C4-2B (cell line): ENCODE data around the gene LRCH1.
"Not testable (repeated sequence)": the region's sequence is repeated elsewhere in the genome, so short reads cannot be mapped to it uniquely, and the experiment has no call there.

Source experiments
- H3K27ac ChIP-seq: fragments of 450-650 bp; 2 replicates; pipeline ENCODE4 v1.5.1; 2017
- ZFX ChIP-seq: fragments of 450-650 bp; IDR thresholded peaks from 2 replicates; pipeline ENCODE4 v1.6.1; 2017
- TF ChIP-seq, protein P1 (sequence below): fragments of 450-650 bp; conservative IDR thresholded peaks from 2 replicates; pipeline ENCODE4 v1.5.1; 2017; ENCODE audit warnings: mild to moderate bottlenecking

LRCH1 gene

DNA sequence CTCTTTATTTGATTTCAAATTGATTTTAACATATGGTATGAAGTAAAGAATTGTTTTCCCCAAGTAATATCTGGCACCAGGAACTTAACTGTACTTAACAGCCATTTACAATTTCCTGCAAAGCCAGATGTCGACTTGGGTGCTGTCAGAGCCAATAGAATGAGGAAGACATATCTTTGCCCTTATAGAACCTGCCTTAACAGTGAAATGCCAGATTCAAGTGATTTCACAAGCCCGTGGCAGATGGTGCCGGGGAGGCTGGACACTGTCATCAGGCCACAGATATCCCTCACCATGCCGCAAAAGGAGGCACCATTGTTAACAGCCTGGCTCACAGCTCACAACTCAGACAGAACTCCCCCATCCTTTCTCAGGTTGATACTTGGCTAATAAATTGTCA lies 195.3 kb downstream of the LRCH1 start:
- TF ChIP-seq, protein P1, sequence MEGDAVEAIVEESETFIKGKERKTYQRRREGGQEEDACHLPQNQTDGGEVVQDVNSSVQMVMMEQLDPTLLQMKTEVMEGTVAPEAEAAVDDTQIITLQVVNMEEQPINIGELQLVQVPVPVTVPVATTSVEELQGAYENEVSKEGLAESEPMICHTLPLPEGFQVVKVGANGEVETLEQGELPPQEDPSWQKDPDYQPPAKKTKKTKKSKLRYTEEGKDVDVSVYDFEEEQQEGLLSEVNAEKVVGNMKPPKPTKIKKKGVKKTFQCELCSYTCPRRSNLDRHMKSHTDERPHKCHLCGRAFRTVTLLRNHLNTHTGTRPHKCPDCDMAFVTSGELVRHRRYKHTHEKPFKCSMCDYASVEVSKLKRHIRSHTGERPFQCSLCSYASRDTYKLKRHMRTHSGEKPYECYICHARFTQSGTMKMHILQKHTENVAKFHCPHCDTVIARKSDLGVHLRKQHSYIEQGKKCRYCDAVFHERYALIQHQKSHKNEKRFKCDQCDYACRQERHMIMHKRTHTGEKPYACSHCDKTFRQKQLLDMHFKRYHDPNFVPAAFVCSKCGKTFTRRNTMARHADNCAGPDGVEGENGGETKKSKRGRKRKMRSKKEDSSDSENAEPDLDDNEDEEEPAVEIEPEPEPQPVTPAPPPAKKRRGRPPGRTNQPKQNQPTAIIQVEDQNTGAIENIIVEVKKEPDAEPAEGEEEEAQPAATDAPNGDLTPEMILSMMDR: no peak
- TF ChIP-seq ZFX: no peak

DNA sequence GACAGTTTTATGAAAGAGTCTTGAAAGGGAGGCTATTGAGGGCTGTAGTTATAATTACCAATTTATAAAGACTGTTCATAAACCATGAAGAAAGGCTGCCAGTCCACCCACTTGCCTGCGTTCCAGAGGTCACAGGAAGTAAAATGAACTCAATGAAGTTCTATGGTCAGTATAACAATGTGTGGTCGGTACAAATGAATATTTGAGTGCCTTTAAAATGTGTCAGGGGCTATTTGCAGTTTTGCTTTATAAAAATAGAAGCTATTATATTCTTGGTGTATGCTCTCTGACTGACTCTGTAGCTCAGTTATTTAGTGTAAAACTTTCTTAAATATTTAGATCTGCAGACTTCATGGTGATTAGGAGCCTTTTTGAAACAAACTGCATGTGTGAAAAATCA lies 197.0 kb downstream of the LRCH1 start:
- no peak for TF ChIP-seq ZFX
- TF ChIP-seq, protein P1: no peak
- H3K27ac ChIP-seq: no peak overlapping the region

More for the DNA sequence above, 195.3 kb downstream of the LRCH1 start:
- no peak overlapping the region for H3K27ac ChIP-seq

- TF ChIP-seq, protein P1: no peak
- no peak for TF ChIP-seq ZFX
- H3K27ac ChIP-seq: no peak overlapping the region
Observed at GRCh38 chr13:46751811-46752635, 199.1 kb downstream of the LRCH1 start.

DNA sequence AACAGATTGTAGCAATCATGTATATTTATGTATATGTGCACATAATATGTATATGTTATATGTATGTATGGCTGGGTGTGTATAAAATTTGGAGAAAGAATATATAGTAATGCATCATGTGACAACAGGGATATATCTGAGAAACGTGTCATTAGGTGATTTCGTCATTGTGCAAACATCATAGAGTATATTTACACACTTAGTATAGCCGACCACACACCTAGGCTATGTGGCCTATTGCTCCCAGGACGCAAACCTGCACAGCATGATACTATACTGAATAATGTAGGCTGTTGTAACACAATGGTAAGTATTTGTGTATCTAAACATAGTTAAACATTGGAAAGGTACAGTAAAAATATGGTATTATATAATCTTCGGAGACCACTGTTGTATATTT lies 200.2 kb downstream of the LRCH1 start:
- no peak for TF ChIP-seq ZFX
- TF ChIP-seq, protein P1: no peak
- H3K27ac ChIP-seq: no peak overlapping the region

GRCh38 chr13:46753917-46754316 lies 200.9 kb downstream of the LRCH1 start:
- H3K27ac ChIP-seq: no peak overlapping the region
- no peak for TF ChIP-seq ZFX
- TF ChIP-seq, protein P1: no peak

- TF ChIP-seq ZFX: no peak
- TF ChIP-seq, protein P1: no peak
- no peak overlapping the region for H3K27ac ChIP-seq
Observed at GRCh38 chr13:46754812-46755211, 201.8 kb downstream of the LRCH1 start.

DNA sequence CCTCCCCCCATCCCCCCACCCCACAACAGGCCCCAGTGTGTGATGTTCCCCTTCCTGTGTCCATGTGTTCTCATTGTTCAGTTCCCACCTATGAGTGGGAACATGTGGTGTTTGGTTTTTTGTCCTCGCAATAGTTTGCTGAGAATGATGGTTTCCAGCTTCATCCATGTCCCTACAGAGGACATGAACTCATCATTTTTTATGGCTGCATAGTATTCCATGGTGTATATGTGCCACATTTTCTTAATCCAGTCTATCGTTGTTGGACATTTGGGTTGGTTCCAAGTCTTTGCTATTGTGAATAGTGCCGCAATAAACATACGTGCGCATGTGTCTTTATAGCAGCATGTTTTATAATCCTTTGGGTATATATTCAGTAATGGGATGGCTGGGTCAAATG lies 202.5 kb downstream of the LRCH1 start:
- H3K27ac ChIP-seq: not testable (repeated sequence)

DNA sequence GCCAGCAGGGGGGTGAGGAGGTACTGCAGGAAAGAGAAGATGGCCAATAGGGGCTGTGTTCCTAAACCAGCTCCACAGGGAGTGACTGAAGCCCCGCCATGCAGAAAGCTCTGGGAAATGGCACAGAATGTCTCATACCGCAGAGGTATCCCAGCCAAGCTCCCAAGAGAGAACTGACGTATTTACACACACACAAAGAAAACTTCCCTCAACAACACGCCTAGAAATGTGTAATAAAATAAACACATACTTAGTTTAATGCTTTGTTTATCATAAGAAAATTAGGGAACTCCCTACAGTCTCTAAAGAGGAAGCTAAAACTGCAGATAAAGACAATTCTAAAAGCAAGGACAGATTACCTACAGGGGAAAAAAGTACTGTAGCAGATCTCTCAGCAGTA lies 204.0 kb downstream of the LRCH1 start:
- TF ChIP-seq, protein P1: no peak
- TF ChIP-seq ZFX: no peak
- no peak overlapping the region for H3K27ac ChIP-seq
